Kidney (tissue), 14 donors: Measurements from ENCODE around the gene PFKP. TPM values are rescaled to one million over a fixed set of nuclear protein-coding genes. Genes with fewer than 3 reads are reported as not detected.

ENCODE experiments used
- DNase-seq, 5 donors: peaks; one replicate each; pipeline ENCODE4 v3.0.0-alpha.2; 2013 to 2020
- FAIRE-seq: peaks from 2 replicates; lab custom pipeline; 2012; peaks lifted over from hg19 to GRCh38; lab: Jason Lieb, UNC
- H3K27ac ChIP-seq, 2 donors: one replicate each; pipeline ENCODE4 v1.7.0; 2013; ENCODE audit warnings: low read depth in 2 of 2, low read length in 2 of 2, inconsistent platforms in 1 of 2
- H3K27me3 ChIP-seq: one replicate; pipeline ENCODE4 v1.7.1; 2013; ENCODE audit warnings: low read length, inconsistent platforms; ENCODE audit not compliant: control insufficient read depth, insufficient read depth
- H3K36me3 ChIP-seq, 3 donors: one replicate each; pipeline versions ENCODE4 v1.7.0 to v1.7.1; 2013; ENCODE audit warnings: low read length in 3 of 3, control low read depth in 1 of 3, inconsistent platforms in 1 of 3; ENCODE audit not compliant: insufficient read depth in 3 of 3, control insufficient read depth in 2 of 3
- H3K4me1 ChIP-seq, 3 donors: one replicate each; pipeline versions ENCODE4 v1.7.0 to v1.7.1; 2013; ENCODE audit warnings: low read length in 3 of 3, inconsistent platforms in 1 of 3, low read depth in 1 of 3; ENCODE audit not compliant: control insufficient read depth in 2 of 3, insufficient read depth in 2 of 3
- H3K4me3 ChIP-seq, 3 donors: one replicate each; pipeline versions ENCODE4 v1.7.0 to v1.8.1; 2013; ENCODE audit warnings: low read length in 3 of 3, control low read depth in 1 of 3, inconsistent platforms in 1 of 3
- H3K9ac ChIP-seq, 3 donors: one replicate each; pipeline versions ENCODE4 v1.7.0 to v1.7.1; 2013; ENCODE audit warnings: low read length in 3 of 3, control low read depth in 1 of 3, inconsistent platforms in 1 of 3
- H3K9me3 ChIP-seq, 3 donors: one replicate each; pipeline versions ENCODE4 v1.7.0 to v1.7.1; 2013; ENCODE audit warnings: low read length in 3 of 3, control low read depth in 1 of 3, inconsistent platforms in 1 of 3; ENCODE audit not compliant: control insufficient read depth in 2 of 3, insufficient read depth in 1 of 3
- intact Hi-C: fragments of 100-400 bp; cut with DNase I; formaldehyde crosslinking; loops from one replicate; pipeline ENCODE4 v1.11.1; 2022
- polyA plus RNA-seq: library from polyadenylated mRNA; stranded (reverse); fragments of 350-450 nt; fragmentation: Illumina TruSeq; extraction: RNeasy Lipid Tissue Mini Kit (QIAGEN cat#74804); gene quantifications from one replicate; pipeline ENCODE4 v1.2.3, GENCODE V29; 2014; ENCODE audit warnings: low read depth, low replicate concordance; ENCODE audit not compliant: insufficient read depth
- total RNA-seq: library from RNA; stranded (reverse); fragmentation: NEBNext Ultra II Directional; extraction: Animal tissue kit (Norgen Biotek cat#: 25700); gene quantifications from one replicate; pipeline ENCODE4 v1.2.1, GENCODE V29; 2021
- TF ChIP-seq, protein P1 (sequence below): IDR thresholded peaks from 3 replicates; pipeline ENCODE4 v1.5.1; 2012; ENCODE audit warnings: mild to moderate bottlenecking, moderate library complexity, borderline replicate concordance; ENCODE audit not compliant: insufficient read depth; ENCODE audit errors: extremely low read depth
- donor health status: control.
- donor health status: control.
- donor health status: control.
- donor health status: control.
- donor health status: control.
- donor health status: DM: yes; HTN: yes; CAD: no.
- donor health status: Normal renal cell carcinoma (clear cell type).

Gene PFKP
- total and polyA plus RNA-seq, 2 donors from 2014 or later, result 51.2 to 139 TPM

DNA sequence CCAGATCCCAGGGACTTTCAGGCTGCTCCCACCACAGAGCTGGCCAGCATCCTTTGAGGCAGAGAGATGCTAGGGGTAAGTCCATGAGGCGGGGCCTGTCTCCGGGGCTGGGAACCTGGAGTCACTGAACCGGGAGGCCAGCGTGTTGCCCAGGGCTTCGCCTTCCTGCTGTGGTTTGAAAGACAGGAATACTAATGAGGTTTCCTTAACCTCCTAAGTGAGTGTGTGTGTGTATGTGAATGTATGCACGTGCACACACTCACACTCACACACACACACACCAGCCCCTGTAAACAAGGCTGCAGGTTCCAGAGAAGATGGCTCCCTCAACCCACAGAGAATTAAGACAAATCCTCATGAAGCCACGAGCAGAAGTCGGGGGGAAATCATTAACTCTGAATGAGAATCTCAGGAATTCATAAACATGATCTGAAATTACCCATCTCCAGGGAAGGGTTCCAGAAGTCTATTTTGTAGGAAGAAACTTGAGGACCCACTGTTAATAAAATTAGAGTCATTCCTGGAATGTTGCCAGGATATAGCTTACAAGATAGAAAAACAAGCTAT is 20.3 kb upstream of the PFKP start:
- TF ChIP-seq, protein P1, sequence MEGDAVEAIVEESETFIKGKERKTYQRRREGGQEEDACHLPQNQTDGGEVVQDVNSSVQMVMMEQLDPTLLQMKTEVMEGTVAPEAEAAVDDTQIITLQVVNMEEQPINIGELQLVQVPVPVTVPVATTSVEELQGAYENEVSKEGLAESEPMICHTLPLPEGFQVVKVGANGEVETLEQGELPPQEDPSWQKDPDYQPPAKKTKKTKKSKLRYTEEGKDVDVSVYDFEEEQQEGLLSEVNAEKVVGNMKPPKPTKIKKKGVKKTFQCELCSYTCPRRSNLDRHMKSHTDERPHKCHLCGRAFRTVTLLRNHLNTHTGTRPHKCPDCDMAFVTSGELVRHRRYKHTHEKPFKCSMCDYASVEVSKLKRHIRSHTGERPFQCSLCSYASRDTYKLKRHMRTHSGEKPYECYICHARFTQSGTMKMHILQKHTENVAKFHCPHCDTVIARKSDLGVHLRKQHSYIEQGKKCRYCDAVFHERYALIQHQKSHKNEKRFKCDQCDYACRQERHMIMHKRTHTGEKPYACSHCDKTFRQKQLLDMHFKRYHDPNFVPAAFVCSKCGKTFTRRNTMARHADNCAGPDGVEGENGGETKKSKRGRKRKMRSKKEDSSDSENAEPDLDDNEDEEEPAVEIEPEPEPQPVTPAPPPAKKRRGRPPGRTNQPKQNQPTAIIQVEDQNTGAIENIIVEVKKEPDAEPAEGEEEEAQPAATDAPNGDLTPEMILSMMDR, result no peak
- H3K27me3 ChIP-seq, result no peaks in the 10 kb centered on the region
- H3K36me3 ChIP-seq, result no peaks in the 10 kb centered on the region
- DNase-seq, result peak; percentile 58 to 87 (median 68)
- H3K4me3 ChIP-seq, result no peak overlapping the region
- no peak overlapping the region for H3K27ac ChIP-seq
- intact Hi-C loops, result no loop called here
- FAIRE-seq, result no peak
- no peak overlapping the region for H3K9ac ChIP-seq
- H3K4me1 ChIP-seq, result peaks cover 0 to 7% (median 0%) of the 10 kb centered on the region in 3 donors
- no peaks in the 10 kb centered on the region for H3K9me3 ChIP-seq

DNA sequence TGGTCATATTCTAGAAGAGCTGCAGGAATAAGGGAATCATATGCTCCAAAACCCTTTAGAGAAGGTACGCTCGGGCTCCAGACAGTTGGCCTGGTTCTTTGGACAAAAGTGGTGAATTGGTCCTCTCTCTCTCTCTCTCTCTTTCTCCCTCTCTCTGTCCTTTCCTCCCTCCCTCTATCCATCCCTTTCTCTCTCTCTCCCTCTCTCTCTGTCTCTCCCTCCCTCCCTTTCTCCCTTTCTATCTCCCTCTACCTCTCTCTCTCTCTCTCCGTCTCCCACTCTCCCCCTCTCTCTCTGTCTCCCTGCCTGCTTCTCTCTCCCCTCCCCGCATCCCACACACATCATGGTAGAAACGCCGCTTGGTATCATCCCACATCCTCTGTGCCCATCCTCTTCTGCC is 19.8 kb upstream of the PFKP start:
- Histone ChIP-seq H3K27ac (no peak overlapping the region), H3K4me1 (peaks cover 0 to 7% (median 0%) of the 10 kb centered on the region in 3 donors), H3K9ac (no peak overlapping the region), H3K27me3 (no peaks in the 10 kb centered on the region), H3K9me3 (no peaks in the 10 kb centered on the region), H3K36me3 (no peaks in the 10 kb centered on the region), H3K4me3 (no peak overlapping the region)
- intact Hi-C loops, result no loop called here
- FAIRE-seq, result no peak
- TF ChIP-seq, protein P1, result no peak
- DNase-seq, result no peak

DNA sequence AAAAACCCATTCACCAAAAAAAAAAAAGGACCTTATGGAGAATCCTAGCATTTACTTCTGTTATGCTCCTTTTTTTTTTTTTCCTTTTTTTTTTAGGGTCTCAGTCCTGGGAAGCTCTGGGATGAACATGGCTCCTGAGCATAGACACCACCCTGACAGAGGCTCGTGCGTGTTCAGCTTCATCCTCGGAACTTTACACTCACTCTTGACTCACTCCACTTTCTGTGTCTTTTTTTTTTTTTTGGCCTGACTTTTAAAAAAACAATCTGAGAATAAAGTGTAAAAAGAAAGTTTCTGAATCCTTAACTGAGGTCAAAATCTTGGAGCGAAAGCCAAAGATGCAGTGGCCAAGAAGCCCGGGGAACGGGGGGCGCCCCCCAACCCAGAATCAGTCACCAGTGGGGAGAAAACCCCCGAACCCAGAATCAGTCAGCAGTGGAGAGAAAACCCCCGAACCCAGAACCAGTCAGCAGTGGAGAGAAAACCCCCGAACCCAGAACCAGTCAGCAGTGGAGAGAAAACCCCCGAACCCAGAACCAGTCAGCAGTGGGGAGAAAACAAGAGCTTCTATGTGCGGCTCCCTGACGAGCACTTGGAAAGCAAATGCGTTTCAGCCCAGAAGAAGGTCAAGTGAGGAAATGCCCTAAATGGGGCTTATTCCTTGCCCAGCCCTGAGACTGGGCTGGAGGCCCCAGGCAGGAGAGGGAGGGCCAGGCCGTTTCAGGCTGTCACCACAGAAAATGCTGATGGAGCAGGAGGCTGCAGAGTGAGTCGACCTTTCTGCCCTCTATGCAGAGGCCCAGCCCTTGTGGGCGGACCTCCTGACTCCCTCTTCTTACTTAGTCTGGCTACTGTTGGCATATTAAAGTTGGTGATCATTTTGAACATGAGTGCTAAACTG is 19.0 kb upstream of the PFKP start:
- peaks cover 0 to 7% (median 0%) of the 10 kb centered on the region in 3 donors for H3K4me1 ChIP-seq
- no peak overlapping the region for H3K27ac ChIP-seq
- FAIRE-seq, result no peak
- no peaks in the 10 kb centered on the region for H3K36me3 ChIP-seq
- no peaks in the 10 kb centered on the region for H3K9me3 ChIP-seq
- peak in 3 of 5 donors; percentile 21 to 55 (median 45) for DNase-seq
- intact Hi-C loops, result no loop called here
- no peaks in the 10 kb centered on the region for H3K27me3 ChIP-seq
- TF ChIP-seq, protein P1, result no peak
- H3K9ac ChIP-seq, result no peak overlapping the region
- H3K4me3 ChIP-seq, result no peak overlapping the region
